Stimulated activated CD4-positive, alpha-beta T cell treated with anti-CD3 and anti-CD28 coated beads, Interleukin-12 subunit alpha, Interleukin-12 subunit beta, amount 100 ng/mL, for 48 hours (primary cell): ENCODE measurements around the gene TBC1D22A.

ENCODE experiments used
- DNase-seq, 3 donors: peaks; one replicate each; pipeline ENCODE4 v3.0.0-alpha.2; 2020; ENCODE audit warnings: low read depth in 2 of 3, low spot score in 1 of 3

The TBC1D22A gene

DNA sequence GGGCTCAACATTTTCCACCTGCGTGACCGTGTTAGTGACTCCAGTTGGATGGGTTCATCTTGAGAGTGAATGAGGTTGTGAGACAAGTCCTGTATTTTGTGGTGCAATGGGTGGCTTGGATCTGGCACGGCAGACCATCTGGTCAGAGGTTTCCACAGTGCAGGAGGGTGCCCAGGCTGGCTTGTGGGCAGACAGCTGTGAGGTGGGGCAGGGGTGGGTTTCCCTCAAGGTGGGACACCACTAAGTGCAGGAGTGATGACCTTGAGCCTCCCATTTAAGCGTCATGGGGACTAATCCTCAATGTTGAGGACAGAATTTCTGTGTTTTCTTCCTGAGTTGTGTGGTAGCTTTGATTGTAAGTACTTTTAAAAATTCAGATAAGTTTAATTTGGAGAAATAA lies 220.6 kb downstream of the TBC1D22A start:
- DNase-seq = no peak

DNA sequence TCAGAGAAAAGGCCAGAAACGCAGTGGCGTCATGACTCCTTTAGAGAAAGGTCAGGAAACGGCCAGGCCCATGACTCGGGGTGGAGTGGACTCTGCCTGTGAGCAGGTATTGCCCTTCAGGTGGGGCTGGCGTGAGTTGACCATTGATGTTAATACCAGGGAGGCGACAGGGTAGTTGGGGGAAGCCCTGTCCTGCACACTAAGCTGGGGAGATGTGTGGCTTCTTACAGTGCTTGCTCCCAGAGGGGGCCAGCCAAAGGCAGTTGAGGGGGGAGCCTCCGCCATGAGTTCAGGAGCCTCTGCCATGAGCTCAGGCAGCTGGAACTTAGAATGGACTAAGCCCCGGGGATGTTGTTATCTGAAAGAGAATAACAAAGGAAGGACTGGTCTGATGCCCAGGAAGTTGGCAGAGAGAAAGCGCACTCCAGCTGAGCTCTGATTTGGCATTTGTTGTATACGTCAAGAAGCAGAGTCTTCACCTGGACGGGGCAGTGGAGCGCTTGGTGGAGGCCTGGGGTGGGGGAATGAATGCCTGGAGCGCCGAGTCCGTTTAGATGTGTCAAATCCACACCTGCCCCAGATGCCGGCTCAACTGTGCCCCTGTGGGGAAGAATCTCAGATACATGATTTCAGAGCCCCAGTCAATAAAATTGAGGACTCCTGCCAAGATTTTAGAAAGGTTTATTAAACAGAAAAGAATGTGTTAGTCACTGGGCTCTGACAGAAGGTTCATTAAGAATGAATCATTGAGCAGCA lies 222.5 kb downstream of the TBC1D22A start:
- no peak for DNase-seq

DNA sequence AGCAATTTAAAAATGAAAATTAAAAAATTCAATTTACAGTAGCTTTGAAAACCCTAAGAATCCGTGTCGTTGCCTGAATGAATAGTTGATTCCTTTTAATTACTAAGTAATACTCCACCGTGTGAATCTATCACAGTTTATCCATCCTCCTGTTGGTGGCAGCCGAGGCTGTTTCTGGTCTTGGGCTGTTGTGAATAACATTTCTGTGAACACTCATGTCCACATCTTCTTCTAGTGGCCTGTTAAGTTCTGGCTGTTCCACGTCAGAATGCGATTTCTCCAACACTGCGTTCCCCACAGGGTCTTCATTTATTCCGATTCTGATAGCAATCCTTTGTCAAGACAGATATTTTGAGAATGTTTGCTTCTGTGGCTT lies 223.0 kb downstream of the TBC1D22A start:
- DNase-seq = no peak

DNA sequence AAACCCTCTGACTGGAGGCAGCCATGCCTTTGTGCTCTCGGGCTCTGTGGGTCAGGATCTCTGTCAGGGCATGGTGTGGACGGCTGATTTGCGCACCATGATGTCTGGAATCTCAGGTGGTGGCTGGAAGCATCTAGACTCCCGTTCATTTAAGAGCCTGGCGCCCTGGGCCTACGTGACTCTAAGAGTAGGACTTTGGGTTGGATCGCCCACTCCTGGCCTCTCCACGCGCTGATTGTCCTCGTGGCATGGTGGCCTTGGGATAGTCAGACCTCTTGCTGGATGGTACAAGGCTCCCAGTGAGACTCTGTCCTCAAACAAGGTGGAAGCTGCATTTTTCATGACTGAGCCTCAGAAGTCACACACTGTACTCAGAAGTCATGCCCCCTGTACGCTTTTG lies 224.3 kb downstream of the TBC1D22A start:
- no peak for DNase-seq

DNA sequence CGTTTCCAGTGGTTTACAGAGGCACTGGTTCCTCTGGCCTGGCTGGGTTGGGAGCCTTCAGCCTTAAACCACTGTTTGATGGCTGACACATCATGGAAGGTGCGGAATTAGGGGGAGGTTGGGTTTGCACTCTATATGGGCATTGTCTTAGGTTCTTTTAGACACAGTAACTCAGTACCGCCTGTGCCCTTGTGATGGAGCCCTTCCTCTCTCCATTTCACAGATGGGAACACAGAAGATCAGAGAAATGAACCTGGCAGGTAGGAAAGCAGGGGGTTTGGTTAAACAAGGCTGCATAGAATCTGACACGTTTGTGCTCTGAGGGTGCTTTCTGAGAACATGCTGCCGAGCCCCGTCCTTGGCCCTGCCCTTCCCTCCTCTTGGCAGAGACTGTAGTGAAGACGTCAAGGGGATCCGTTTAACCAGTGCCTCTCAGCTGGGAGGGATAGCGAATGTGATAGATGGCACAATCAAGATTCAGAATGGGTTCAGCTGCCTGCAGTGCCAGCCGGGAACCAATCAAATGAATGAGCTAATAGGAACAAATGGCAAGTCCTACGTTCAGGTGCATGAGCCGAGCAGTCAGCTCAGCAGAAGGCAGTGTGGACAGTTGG lies 228.6 kb downstream of the TBC1D22A start:
- no peak for DNase-seq

DNA sequence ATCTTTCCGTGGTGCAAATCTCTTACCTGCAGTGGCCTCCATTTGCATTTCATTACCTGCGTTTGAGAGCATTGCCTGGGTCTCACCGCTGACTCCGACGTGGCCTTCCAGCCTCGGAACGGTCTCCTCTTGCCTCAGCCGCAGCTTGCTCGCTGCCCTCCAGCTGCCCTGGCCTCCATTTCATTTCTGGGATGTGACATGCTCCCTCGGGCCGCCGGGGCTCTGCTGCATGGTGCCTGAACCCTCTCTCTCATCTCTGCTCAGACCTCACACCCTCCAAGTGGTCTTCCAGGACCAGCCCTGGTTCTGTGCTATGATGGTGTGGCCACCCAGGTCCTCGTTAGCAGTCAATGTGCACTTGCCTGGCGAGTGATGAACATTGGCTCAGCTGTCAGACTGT lies 229.2 kb downstream of the TBC1D22A start:
- DNase-seq = no peak

DNA sequence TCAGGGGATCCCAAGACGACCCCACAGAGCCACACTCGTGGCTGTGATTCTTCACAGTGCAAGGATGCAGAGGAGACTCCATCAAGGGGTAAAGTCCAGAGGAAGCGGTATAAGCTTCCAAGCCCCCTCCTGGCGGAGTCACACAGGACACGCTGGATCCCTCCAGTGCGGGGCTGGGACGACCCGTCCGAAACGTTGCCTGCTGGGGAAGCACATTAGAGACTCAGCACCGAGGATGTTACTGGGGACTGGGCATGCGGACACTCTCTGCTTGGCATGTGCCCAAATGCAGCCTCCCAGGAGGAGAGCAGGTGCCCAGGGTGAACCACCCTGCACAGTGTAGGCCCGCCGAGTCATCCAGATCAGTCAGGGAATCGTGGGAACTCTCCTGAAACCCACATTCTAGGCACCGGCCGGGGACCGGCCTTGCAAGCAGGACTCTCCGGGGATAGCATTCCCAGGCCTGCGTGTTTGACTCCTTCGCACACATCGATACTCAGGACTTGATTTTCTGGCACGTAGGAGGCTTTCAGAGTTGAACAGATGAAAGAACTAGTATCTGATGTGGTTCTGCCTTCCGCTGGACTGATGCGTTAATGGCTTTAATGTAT lies 229.8 kb downstream of the TBC1D22A start:
- DNase-seq = no peak

DNA sequence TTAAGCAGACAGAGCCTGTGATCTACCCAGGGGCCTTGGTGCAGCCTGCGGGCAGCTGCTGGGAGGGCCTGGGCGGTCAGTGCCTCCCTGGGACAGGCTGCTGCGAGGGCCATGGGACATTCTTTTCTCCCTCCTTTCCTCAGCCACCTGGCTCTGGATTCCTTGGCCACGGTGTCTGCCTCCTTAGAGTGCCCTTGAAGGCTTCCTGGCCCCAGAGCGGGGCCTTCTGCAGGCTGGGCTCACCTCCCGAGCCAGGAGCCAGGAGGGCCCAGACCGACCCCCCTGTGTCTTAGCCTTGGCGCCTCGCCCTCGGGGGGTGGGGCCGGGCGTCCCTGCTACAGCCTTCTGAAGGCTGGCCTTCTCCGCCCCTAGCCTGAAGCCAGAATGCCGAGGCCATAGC lies 231.2 kb downstream of the TBC1D22A start:
- no peak for DNase-seq

DNA sequence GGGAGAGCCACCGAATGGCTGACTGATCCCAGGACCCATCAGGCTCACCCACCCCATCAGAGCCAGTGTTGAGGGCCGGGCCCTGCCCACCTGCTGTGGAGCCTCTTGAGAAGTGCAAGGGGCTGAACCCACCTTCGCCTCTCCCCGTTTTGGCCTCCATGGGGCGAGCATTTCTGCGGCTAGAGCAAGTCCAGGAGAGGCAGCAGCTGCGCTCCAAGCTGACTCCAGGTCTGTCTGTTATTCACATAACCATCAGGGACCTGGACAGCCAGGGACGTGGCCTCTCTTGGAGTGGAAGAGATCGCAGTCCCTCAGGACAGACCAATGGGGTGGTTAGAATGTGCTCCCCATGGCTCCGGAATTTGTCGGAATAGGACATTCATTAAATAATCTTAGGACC lies 231.8 kb downstream of the TBC1D22A start:
- no peak for DNase-seq

DNA sequence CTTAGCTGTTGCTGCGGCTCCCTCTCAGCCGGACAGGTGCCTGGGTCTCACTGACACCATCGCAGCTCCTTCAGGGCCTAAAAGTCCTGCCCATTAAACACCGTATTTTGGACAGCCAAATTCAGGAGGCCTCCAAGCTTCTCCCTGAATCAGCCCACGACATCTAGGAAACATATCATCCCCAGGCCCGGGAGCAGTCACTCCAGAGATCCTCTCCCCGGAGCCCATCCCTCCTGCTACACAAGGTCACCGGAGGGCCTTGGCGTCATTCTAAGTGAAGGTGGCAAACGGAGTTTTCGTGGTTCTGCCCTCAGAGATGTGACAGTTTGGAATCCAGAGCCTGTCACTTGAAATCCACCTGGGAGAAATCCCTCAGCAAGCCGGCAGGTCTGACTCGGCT lies 232.5 kb downstream of the TBC1D22A start:
- no peak for DNase-seq

DNA sequence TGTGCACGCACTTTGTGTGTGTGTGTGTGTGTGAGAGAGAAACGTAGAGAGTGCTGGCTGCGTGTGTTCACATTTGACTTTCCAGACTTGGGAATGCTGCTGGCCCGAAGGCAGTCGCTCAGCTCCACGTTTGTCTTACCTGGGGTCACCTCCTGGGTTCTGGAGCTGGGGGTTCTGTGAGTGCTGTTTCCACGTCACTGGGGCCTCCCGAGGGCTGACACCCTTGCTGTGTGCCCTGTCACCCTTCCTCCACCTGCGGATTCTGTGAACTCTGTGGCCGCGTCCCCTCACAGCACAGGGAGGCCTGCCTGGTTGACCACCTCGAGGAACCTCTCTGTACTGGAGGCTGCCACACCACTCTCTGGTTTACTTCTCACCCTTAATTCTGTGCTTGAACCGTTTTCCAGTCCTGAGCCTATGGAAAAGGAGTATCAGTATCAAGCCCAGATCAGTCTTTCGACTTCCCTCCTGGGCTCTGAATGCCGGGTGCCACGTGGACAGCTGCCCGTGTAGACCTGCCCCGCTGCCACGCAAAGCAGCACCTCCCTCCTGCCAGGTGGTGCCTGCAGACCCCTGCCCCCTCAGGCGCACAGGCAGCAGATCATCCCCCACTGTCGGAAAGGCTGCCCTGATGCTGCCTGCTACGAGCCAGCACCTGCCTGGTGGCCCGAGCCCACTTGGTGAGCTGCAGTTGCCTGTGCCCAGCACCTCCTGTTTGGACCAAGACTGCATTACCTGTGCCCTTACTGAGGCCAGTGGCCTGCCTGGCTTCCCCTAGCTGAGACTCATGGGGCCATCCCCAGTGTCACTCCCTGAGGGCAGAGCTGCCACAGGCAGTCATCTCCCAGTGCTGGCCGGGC lies 233.3 kb downstream of the TBC1D22A start:
- DNase-seq = no peak

DNA sequence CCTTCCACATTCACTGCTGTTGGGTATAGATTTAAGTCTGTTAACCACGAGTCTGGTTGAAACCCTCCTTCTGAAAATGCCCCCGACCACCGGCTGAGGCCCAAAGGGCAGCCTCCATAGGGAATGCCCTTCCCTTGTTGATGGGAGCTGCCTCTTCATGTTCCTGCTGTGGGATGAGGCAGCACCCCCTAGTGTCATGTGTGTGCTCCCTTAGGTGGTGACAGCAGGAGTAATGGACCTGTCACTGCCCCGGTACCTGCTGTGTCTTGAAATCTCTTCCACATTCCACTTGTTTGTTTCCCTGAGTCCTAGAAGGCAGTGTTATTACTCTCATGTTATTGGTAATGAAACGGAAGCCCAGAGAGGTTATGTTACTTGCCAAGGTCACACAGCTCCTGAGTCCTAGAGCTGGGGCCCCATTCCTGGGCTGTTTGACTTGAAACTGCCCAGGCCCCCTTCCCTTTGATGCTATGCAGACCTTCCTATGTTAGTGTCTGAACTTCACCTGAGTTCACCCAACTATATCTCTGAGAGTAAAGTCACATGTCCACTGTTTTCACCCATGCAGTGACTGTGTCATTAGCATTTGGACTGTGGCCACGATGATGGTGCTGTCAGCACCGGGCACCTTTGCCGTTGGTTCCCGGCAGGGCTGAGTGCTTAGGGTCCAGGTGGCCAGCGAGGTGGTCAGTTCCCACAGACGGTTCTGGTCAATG lies 234.3 kb downstream of the TBC1D22A start:
- no peak for DNase-seq

DNA sequence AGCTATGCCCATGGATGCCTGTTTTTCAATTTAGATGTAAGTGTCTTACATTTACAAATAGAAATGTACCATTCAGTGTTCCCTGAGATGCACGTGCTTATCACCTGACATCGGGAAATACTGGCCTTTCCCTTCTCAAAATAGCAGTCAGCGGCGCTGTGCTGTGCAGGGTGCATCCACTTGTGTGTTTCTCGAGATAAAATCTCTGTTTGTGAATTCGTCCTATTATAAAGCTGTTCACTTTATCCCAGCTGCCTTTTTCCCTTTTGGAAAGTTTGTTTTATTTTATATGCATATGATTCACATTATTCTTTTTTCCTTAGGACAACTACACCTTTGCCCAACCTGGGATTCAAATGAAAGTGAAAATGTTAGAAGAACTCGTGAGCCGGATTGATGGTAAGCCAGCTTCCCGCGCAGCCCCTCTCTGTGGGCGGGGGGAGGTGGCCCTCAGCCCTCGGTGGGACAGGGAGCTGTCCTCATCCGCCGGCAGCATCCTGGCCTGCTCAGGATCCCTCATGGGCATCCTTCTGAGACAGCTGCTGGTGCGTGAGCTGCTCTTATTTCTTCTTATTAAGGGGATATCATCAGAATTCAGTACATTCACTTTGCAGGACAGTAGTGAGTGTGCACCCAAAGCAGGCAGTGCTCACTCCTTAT lies 235.0 kb downstream of the TBC1D22A start:
- DNase-seq = no peak

DNA sequence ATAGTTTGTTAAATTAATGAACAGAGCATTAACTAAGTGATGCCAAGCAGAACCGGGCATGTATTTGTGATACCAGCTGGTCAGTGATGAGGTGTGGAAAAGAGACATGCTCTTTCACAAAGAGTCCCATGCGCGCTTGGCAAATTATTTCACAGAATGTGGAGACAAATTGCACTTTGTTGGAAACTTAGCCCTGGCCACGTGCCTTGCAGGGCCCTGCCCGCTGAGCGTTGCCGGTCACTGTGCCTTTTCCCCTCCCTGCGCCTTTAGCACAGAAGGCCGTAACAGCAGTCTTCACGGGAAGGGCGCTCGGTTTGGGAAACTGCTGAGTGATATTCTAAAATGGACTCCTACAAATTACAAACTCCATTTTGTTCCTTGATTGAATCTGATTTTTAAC lies 235.9 kb downstream of the TBC1D22A start:
- no peak for DNase-seq

DNA sequence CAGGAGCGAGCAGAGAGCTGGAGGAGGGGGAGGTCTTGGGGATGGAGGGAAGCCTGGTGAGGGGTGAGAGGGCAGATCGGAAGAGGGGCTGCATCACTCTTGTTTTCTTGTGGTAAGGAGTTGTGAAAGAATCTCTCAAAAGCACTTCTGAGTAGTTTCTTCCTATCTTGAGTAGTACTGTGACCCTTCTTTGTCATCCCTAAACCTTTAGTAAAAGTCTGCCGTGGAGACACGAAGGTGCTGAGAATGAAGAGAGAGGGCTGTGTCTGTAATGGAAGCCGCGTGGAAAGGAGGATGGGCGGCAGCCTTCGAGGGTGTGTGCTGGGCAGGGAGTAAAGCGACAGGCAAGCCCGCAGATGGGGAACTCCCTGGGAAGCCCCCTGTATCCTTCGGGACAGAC lies 237.8 kb downstream of the TBC1D22A start:
- no peak for DNase-seq

DNA sequence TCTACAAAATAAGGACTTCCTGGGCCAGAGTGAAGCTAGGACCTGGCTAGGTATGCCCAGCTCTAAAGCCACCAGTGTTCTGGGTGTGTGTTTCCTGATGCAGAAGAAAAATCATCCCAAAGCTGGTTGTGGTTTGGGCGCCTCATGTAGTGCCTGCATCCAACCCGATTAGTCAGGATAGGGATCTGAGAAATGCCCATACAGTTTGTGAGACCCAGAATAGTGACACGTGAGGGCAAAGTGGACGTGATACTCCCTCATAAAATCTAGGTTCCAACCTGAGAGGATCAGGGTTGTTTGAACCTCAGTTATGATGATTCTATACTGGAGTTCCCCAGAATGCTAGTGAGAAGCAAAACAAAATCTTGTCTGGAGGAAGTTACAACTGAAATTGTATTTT lies 238.4 kb downstream of the TBC1D22A start:
- DNase-seq = no peak

DNA sequence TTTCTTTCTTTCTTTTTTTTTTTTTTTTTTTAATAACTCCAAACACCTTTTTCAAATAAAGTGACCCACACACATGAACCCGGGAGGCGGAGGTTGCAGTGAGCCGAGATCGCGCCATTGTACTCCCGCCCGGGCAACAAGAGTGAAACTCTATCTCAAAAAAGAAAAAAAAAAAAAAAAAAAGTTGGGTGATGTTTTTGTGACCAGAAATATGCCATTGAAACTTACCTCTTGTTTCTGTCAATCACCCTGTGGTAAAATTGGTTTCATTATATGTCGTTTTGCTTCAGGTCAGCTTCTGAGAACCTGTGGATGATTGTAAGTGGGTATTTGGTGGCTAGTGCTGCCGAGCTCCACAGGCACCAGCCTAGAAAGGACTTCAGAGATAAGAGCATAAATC lies 238.8 kb downstream of the TBC1D22A start:
- DNase-seq = no peak

DNA sequence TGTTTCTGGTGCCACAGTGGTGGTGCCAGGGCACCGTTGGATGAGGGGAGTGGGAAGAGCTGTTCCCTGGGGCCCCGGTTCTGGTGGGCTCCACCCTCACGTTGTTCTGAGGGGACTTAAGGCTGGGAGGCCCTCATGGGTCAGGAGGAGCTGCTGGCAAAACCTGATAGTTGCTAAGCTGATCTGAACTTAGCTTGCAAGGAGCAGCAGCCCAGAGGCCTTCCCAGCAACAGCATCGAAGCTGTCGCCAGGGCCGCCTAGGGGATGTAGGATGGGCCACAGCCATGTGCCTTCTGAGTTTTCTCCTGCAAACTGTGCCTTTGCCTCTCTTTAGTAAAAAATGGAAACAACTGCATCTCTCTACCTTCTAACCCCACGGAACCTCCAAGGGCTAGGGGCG lies 240.2 kb downstream of the TBC1D22A start:
- DNase-seq = no peak

DNA sequence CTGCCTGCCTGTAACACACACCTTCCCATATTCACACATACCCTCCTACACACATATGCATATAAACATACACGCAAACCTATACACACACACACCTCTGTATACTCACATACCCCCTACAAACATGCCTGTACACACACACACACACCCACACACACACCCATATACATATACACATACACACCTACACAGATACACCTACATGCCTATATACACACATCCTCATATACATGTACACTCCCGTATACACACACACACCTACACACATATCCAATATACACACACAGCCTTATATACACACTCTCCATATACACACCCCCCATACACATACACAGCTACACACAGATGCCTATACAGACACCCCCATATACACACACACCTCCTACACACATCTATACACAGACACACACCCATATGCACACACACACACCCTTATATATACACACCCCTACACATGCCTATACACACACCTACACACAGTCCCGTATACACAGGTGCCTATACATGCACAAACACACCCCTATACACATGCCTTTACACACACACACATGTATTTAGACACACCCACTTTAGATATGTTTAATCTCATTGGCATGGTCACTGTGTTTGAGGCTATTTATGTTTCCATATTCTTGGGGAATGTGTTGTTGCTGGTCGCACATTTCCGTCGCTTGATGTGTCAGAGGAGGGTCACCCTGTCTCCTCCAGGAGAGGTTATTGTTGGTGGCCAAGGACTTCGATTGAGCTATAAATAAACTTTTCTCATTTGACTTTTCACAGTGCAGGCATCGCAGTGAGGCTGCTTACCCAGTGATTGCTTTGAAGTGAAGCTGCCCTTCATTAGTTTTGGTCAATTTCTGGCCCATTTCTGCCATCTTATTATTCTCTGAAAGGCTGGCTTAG lies 243.3 kb downstream of the TBC1D22A start:
- no peak for DNase-seq

DNA sequence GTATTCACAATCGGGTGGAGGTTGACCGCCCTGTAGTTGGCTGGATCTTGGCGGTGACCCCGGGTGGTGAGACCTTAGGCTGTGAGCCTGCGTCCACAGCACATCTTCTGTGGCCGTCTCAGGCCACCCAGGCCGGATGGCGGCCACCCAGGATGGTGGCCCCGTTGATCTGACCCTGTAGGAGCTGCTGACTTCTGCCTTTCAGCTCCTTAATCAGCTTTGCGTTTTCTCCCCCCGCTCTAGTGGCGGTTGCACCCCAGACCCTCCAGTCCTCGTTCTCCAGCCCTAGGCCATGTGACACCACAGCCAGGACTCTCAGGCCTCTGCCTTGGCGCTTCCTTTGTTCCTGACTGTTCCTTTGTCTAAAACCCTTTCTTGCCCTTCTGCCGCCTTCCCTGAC lies 244.0 kb downstream of the TBC1D22A start:
- DNase-seq = no peak
